Vagina (tissue), 2 donors: Measurements from ENCODE around the gene ZNF552. TPM values are rescaled to one million over a fixed set of nuclear protein-coding genes. Genes with fewer than 3 reads are reported as not detected.
A peak's percentile ranks its signal among the peaks of the same experiment; 100 is the strongest.
"Not testable (repeated sequence)": the region's sequence is repeated elsewhere in the genome, so short reads cannot be mapped to it uniquely, and the experiment has no call there.

ENCODE experiments used
- DNase-seq, 2 donors: peaks; one replicate each; pipeline ENCODE4 v3.0.0-alpha.2; 2017; ENCODE audit errors: extremely low spot score in 2 of 2
- H3K27ac ChIP-seq: fragments of 200-600 bp; sonication (generic); one replicate; pipeline ENCODE4 v1.5.1; 2019
- H3K27me3 ChIP-seq: fragments of 200-600 bp; sonication (generic); one replicate; pipeline ENCODE4 v1.5.1; 2019
- H3K36me3 ChIP-seq, 2 donors: fragments of 200-600 bp; sonication (generic); one replicate each; pipeline ENCODE4 v1.5.1; 2017 to 2019
- H3K4me1 ChIP-seq: fragments of 200-600 bp; sonication (generic); one replicate; pipeline ENCODE4 v1.5.1; 2019
- H3K4me3 ChIP-seq, 2 donors: fragments of 200-600 bp; sonication (generic); 1 replicate in 1 of 2; 2 replicates in 1 of 2; pipeline ENCODE4 v1.5.1; 2016 to 2019
- H3K9me3 ChIP-seq: fragments of 200-600 bp; sonication (generic); one replicate; pipeline ENCODE4 v1.5.1; 2019
- POLR2A ChIP-seq, 2 donors: fragments of 450-650 bp; IDR thresholded peaks; one replicate each; pipeline ENCODE4 v1.6.1; 2017; ENCODE audit warnings: antibody characterized with exemption in 2 of 2, mild to moderate bottlenecking in 2 of 2, moderate library complexity in 2 of 2
- POLR2AphosphoS5 ChIP-seq, 2 donors: sonication (generic); formaldehyde crosslinking; IDR thresholded peaks; one replicate each; pipeline ENCODE4 v1.9.0; 2017; ENCODE audit warnings: antibody characterized with exemption in 2 of 2, mild to moderate bottlenecking in 2 of 2, low read depth in 1 of 2; ENCODE audit not compliant: insufficient read depth in 1 of 2
- intact Hi-C: fragments of 100-400 bp; cut with DNase I; formaldehyde crosslinking; loops from one replicate; pipeline ENCODE4 v1.15.1; 2023
- total RNA-seq: library from RNA; depleted of rRNA; stranded (reverse); fragments of >200 nt; gene quantifications from one replicate; pipeline ENCODE4 v1.2.3, GENCODE V29; 2016
- TF ChIP-seq, protein P1 (sequence below), 3 experiments: fragments of 450-650 bp in 2 of 3; fragments of 200-600 bp in 1 of 3; sonication (generic) in 1 of 3; IDR thresholded peaks; one replicate each; pipeline ENCODE4 v1.5.1; 2017 to 2019; ENCODE audit warnings: antibody characterized with exemption in 3 of 3, mild to moderate bottlenecking in 2 of 3, moderate library complexity in 2 of 3

ZNF552 gene
- total RNA-seq, 1 donor from 2014 or later: 24.1 TPM

GRCh38 chr19:57821095-57821494 lies 6.4 kb upstream of the ZNF552 start:
- H3K27ac ChIP-seq, DNase-seq, intact Hi-C loops, H3K36me3 ChIP-seq, H3K4me3 ChIP-seq, H3K9me3 ChIP-seq, H3K27me3 ChIP-seq: not testable (repeated sequence)
- peaks cover 30% of the 10 kb centered on the region for H3K4me1 ChIP-seq

DNA sequence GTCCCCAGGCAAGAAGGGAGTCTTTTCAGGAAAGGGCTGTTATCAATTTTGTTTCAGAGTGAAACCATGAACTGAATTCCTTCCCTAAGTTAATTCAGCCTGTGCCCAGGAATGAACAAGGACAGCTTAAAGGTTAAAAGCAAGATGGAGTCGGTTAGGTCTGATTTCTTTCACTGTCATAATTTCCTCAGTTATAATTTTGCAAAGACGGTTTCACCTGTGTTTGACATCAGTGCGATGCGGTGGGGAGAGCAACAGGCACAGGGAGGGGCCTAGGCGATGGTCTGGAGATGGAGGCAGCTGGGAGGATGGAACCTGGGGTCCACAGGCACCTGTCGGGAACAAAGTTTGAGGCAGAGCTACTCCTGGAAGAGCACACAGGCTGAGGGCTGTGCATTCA lies 5.9 kb upstream of the ZNF552 start:
- peaks cover 30% of the 10 kb centered on the region for H3K4me1 ChIP-seq
- intact Hi-C loops: no loop called here
- DNase-seq: no peak
- H3K27me3 ChIP-seq: no peaks in the 10 kb centered on the region
- TF ChIP-seq, protein P1, sequence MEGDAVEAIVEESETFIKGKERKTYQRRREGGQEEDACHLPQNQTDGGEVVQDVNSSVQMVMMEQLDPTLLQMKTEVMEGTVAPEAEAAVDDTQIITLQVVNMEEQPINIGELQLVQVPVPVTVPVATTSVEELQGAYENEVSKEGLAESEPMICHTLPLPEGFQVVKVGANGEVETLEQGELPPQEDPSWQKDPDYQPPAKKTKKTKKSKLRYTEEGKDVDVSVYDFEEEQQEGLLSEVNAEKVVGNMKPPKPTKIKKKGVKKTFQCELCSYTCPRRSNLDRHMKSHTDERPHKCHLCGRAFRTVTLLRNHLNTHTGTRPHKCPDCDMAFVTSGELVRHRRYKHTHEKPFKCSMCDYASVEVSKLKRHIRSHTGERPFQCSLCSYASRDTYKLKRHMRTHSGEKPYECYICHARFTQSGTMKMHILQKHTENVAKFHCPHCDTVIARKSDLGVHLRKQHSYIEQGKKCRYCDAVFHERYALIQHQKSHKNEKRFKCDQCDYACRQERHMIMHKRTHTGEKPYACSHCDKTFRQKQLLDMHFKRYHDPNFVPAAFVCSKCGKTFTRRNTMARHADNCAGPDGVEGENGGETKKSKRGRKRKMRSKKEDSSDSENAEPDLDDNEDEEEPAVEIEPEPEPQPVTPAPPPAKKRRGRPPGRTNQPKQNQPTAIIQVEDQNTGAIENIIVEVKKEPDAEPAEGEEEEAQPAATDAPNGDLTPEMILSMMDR (IDR thresholded peaks at IDR 0.05): no peak
- TF ChIP-seq POLR2A (IDR thresholded peaks at IDR 0.05) (no peak), POLR2AphosphoS5 (IDR thresholded peaks at IDR 0.05; ENCODE audit: insufficient read depth in 1 of 2, low read depth in 1 of 2) (no peak)
- no peaks in the 10 kb centered on the region for H3K9me3 ChIP-seq
- peak overlapping the region; percentile 82 for H3K27ac ChIP-seq
- H3K4me3 ChIP-seq: peak overlapping the region; percentile 60 to 96
- no peaks in the 10 kb centered on the region for H3K36me3 ChIP-seq

- H3K36me3 ChIP-seq: no peaks in the 10 kb centered on the region
- peaks cover 37% of the 10 kb centered on the region for H3K4me1 ChIP-seq
- intact Hi-C loops: no loop called here
- TF ChIP-seq POLR2A (IDR thresholded peaks at IDR 0.05) (no peak), POLR2AphosphoS5 (IDR thresholded peaks at IDR 0.05; ENCODE audit: insufficient read depth in 1 of 2, low read depth in 1 of 2) (peak; percentile 76 to 94)
- TF ChIP-seq, protein P1 (IDR thresholded peaks at IDR 0.05): no peak
- H3K9me3 ChIP-seq: no peaks in the 10 kb centered on the region
- peak overlapping the region; percentile 82 for H3K27ac ChIP-seq
- DNase-seq: no peak
- no peaks in the 10 kb centered on the region for H3K27me3 ChIP-seq
- H3K4me3 ChIP-seq: peak overlapping the region; percentile 60 to 96
These were observed 4.9 kb upstream of the ZNF552 start for GRCh38 chr19:57819475-57820148.

GRCh38 chr19:57818378-57818777 lies 3.7 kb upstream of the ZNF552 start:
- DNase-seq: no peak
- intact Hi-C loops: no loop called here
- Histone ChIP-seq H3K27me3 (no peaks in the 10 kb centered on the region), H3K4me3 (no peak overlapping the region), H3K4me1 (peaks cover 40% of the 10 kb centered on the region), H3K27ac (no peak overlapping the region), H3K36me3 (no peaks in the 10 kb centered on the region), H3K9me3 (no peaks in the 10 kb centered on the region)
- TF ChIP-seq POLR2A (IDR thresholded peaks at IDR 0.05) (no peak), POLR2AphosphoS5 (IDR thresholded peaks at IDR 0.05; ENCODE audit: insufficient read depth in 1 of 2, low read depth in 1 of 2) (no peak)
- TF ChIP-seq, protein P1 (IDR thresholded peaks at IDR 0.05): no peak

- no peaks in the 10 kb centered on the region for H3K36me3 ChIP-seq
- no peaks in the 10 kb centered on the region for H3K27me3 ChIP-seq
- H3K27ac ChIP-seq: no peak overlapping the region
- H3K9me3 ChIP-seq: no peaks in the 10 kb centered on the region
- no peak for DNase-seq
- intact Hi-C loops: no loop called here
- TF ChIP-seq POLR2AphosphoS5 (IDR thresholded peaks at IDR 0.05; ENCODE audit: insufficient read depth in 1 of 2, low read depth in 1 of 2) (no peak), POLR2A (IDR thresholded peaks at IDR 0.05) (no peak)
- TF ChIP-seq, protein P1 (IDR thresholded peaks at IDR 0.05): no peak
- no peak overlapping the region for H3K4me3 ChIP-seq
- peaks cover 40% of the 10 kb centered on the region for H3K4me1 ChIP-seq
These were observed 3.3 kb upstream of the ZNF552 start for GRCh38 chr19:57817976-57818375.
